SK-N-SH treated with all-trans-retinoic acid at 6 μM for 48 hours (cell line): ENCODE measurements around the gene ZFYVE21.

Experiments used
- ATAC-seq: fragments of 200-7000 bp; cut with Tn5 transposase; 3 replicates; pipeline ENCODE4 v1.9.1; 2020; ENCODE audit warnings: mild to moderate bottlenecking, moderate library complexity
- ARNTL ChIP-seq: fragments of 450-650 bp; formaldehyde crosslinking; IDR thresholded peaks from 2 replicates; pipeline ENCODE4 v1.5.0; 2020; ENCODE audit warnings: low read depth, mild to moderate bottlenecking, moderate library complexity, borderline replicate concordance
- BACH2 ChIP-seq: fragments of 250-450 bp; sonication (Bioruptor Pico); IDR thresholded peaks from 2 replicates; pipeline ENCODE4 v1.9.0; 2021; ENCODE audit warnings: mild to moderate bottlenecking, borderline replicate concordance
- CREB5 ChIP-seq: fragments of 250-450 bp; sonication (Bioruptor Pico); IDR thresholded peaks from 2 replicates; pipeline ENCODE4 v1.5.1; 2020; ENCODE audit warnings: low read depth, mild to moderate bottlenecking, moderate library complexity
- CSDC2 ChIP-seq: fragments of 250-450 bp; sonication (Bioruptor Pico); IDR thresholded peaks from 2 replicates; pipeline ENCODE4 v1.5.0; 2020; ENCODE audit warnings: mild to moderate bottlenecking, moderate library complexity
- CSRNP3 ChIP-seq: fragments of 250-450 bp; sonication (Bioruptor Pico); IDR thresholded peaks from 2 replicates; pipeline ENCODE4 v1.5.1; 2021; ENCODE audit warnings: mild to moderate bottlenecking, moderate library complexity
- GLIS3 ChIP-seq: fragments of 250-450 bp; sonication (Bioruptor Pico); IDR thresholded peaks from 2 replicates; pipeline ENCODE4 v1.5.0; 2020; ENCODE audit warnings: mild to moderate bottlenecking, moderate library complexity
- ISL1 ChIP-seq: fragments of 250-450 bp; sonication (Bioruptor Pico); IDR thresholded peaks from 2 replicates; pipeline ENCODE4 v2.1.2; 2022; ENCODE audit warnings: mild to moderate bottlenecking, moderate library complexity
- PATZ1 ChIP-seq: fragments of 250-450 bp; sonication (Bioruptor Pico); IDR thresholded peaks from 2 replicates; pipeline ENCODE4 v1.8.0; 2020; ENCODE audit warnings: mild to moderate bottlenecking, moderate library complexity, borderline replicate concordance
- POU6F1 ChIP-seq: fragments of 250-450 bp; sonication (Bioruptor Pico); IDR thresholded peaks from 2 replicates; pipeline ENCODE4 v1.8.0; 2021; ENCODE audit warnings: low read depth, mild to moderate bottlenecking, moderate library complexity, borderline replicate concordance
- RARB ChIP-seq: fragments of 250-450 bp; sonication (Bioruptor Pico); IDR thresholded peaks from 2 replicates; pipeline ENCODE4 v1.8.0; 2021; ENCODE audit warnings: mild to moderate bottlenecking, moderate library complexity
- TCF4 ChIP-seq: fragments of 250-450 bp; sonication (Bioruptor Pico); IDR thresholded peaks from 2 replicates; pipeline ENCODE4 v1.8.0; 2021; ENCODE audit warnings: mild to moderate bottlenecking, moderate library complexity, borderline replicate concordance
- TOX ChIP-seq: fragments of 250-450 bp; sonication (Bioruptor Pico); IDR thresholded peaks from 2 replicates; pipeline ENCODE4 v1.8.0; 2021; ENCODE audit warnings: mild to moderate bottlenecking, moderate library complexity, borderline replicate concordance
- ZFP3 ChIP-seq: fragments of 250-450 bp; sonication (Bioruptor Pico); IDR thresholded peaks from 2 replicates; pipeline ENCODE4 v1.5.0; 2020; ENCODE audit warnings: mild to moderate bottlenecking, moderate library complexity
- ZFP30 ChIP-seq: fragments of 450-650 bp; formaldehyde crosslinking; IDR thresholded peaks from 2 replicates; pipeline ENCODE4 v1.5.0; 2022; ENCODE audit warnings: mild to moderate bottlenecking, moderate library complexity
- ZNF565 ChIP-seq: fragments of 450-650 bp; formaldehyde crosslinking; conservative IDR thresholded peaks from 2 replicates; pipeline ENCODE4 v1.5.0; 2020; ENCODE audit warnings: low read depth, mild to moderate bottlenecking, moderate library complexity
- ZNF70 ChIP-seq: fragments of 450-650 bp; formaldehyde crosslinking; IDR thresholded peaks from 2 replicates; pipeline ENCODE4 v1.5.0; 2020; ENCODE audit warnings: mild to moderate bottlenecking, moderate library complexity
- ZNF8 ChIP-seq: fragments of 450-650 bp; formaldehyde crosslinking; IDR thresholded peaks from 2 replicates; pipeline ENCODE4 v1.5.0; 2020; ENCODE audit warnings: mild to moderate bottlenecking, moderate library complexity

The ZFYVE21 gene

GRCh38 chr14:103763730-103764488 is 48.3 kb downstream of the ZFYVE21 start:
- TF ChIP-seq TOX (CRISPR knock-in tag): no peak
- no peak for TF ChIP-seq POU6F1
- TF ChIP-seq ARNTL: no peak
- TF ChIP-seq ISL1 (CRISPR knock-in tag): no peak
- no peak for TF ChIP-seq CSDC2
- no peak for TF ChIP-seq ZNF8
- no peak for TF ChIP-seq ZFP3 (CRISPR knock-in tag)
- TF ChIP-seq PATZ1 (CRISPR knock-in tag): no peak
- TF ChIP-seq CREB5 (CRISPR knock-in tag): no peak
- no peak for TF ChIP-seq CSRNP3 (CRISPR knock-in tag)
- TF ChIP-seq TCF4: no peak
- no peak for ATAC-seq

- TF ChIP-seq CREB5 (CRISPR knock-in tag) (no peak), TCF4 (no peak), ZNF70 (CRISPR knock-in tag) (no peak), ISL1 (CRISPR knock-in tag) (no peak), GLIS3 (no peak), ZFP30 (CRISPR knock-in tag) (no peak)
- ATAC-seq: no peak
Observed at GRCh38 chr14:103765526-103765925, 49.9 kb downstream of the ZFYVE21 start.

- no peak for TF ChIP-seq PATZ1 (CRISPR knock-in tag)
- TF ChIP-seq ZNF565 (CRISPR knock-in tag): no peak
- TF ChIP-seq POU6F1: no peak
- ATAC-seq: no peak
Observed at GRCh38 chr14:103767336-103767894, 51.8 kb downstream of the ZFYVE21 start.

- no peak for ATAC-seq
- no peak for TF ChIP-seq RARB (CRISPR knock-in tag)
- TF ChIP-seq PATZ1 (CRISPR knock-in tag): no peak
- no peak for TF ChIP-seq ZNF8
- no peak for TF ChIP-seq GLIS3
- no peak for TF ChIP-seq POU6F1
- TF ChIP-seq CSDC2: no peak
- TF ChIP-seq ZFP3 (CRISPR knock-in tag): no peak
- TF ChIP-seq ZFP30 (CRISPR knock-in tag): no peak
- TF ChIP-seq ZNF70 (CRISPR knock-in tag): no peak
- no peak for TF ChIP-seq BACH2 (CRISPR knock-in tag)
- TF ChIP-seq TCF4: no peak
Observed at GRCh38 chr14:103770500-103770899, 54.9 kb downstream of the ZFYVE21 start.
